Fibroblast of mammary gland (primary cell): ENCODE measurements around the gene LBP.

ENCODE experiments used
- DNase-seq: peaks from one replicate; pipeline ENCODE4 v3.0.0-alpha.2; 2010; ENCODE audit warnings: low read depth
- H3K4me3 ChIP-seq: 2 replicates; pipeline ENCODE4 v1.5.1; 2011; ENCODE audit warnings: low read depth, mild to moderate bottlenecking, low read length, moderate library complexity; ENCODE audit not compliant: control insufficient read depth
- CTCF ChIP-seq: conservative IDR thresholded peaks from 2 replicates; pipeline ENCODE4 v1.5.1; 2011; ENCODE audit warnings: low read depth, low read length, inconsistent platforms; ENCODE audit not compliant: control insufficient read depth, insufficient read depth

LBP gene

GRCh38 chr20:38346247-38346651, at the start of gene LBP:
LBP (plus strand) TSS chr20:38346482; CDS start chr20:38346517, 35 bp downstream.
- no peak for DNase-seq
- H3K4me3 ChIP-seq: no peak within 1 kb of the TSS
- no peak for TF ChIP-seq CTCF

- TF ChIP-seq CTCF: no peak
- no peak overlapping the region for H3K4me3 ChIP-seq
- DNase-seq: no peak
These were observed 48.2 kb upstream of the LBP start for GRCh38 chr20:38297916-38298674.

GRCh38 chr20:38298768-38299288, 47.5 kb upstream of the LBP start:
- DNase-seq: peak; percentile 60
- H3K4me3 ChIP-seq: no peak overlapping the region
- TF ChIP-seq CTCF: no peak

- no peak for TF ChIP-seq CTCF
- DNase-seq: no peak
- H3K4me3 ChIP-seq: no peak overlapping the region
These were observed 46.3 kb upstream of the LBP start for GRCh38 chr20:38299963-38300362.

- no peak for TF ChIP-seq CTCF
- no peak overlapping the region for H3K4me3 ChIP-seq
- DNase-seq: no peak
These were observed 45.8 kb upstream of the LBP start for GRCh38 chr20:38300438-38300837.

- no peak for DNase-seq
- no peak for TF ChIP-seq CTCF
- no peak overlapping the region for H3K4me3 ChIP-seq
These were observed 45.0 kb upstream of the LBP start for GRCh38 chr20:38301309-38301708.
